Activated T-helper 2 cell treated with anti-CD3 and anti-CD28 coated beads, Interferon-gamma antibody, Interleukin-2, Interleukin-4, amounts not matched to agents 10 μg/mL and 5 μg/mL and 100 μg/mL, durations not matched to agents 14 hours and 24 hours and 36 hours (primary cell): ENCODE data around the gene CALHM3. TPM values are rescaled to one million over a fixed set of nuclear protein-coding genes. Genes with fewer than 3 reads are reported as not detected.
"Not testable (repeated sequence)": the region's sequence is repeated elsewhere in the genome, so short reads cannot be mapped to it uniquely, and the experiment has no call there.

Experiments
- DNase-seq: peaks from one replicate; pipeline ENCODE4 v3.0.0; 2021; ENCODE audit warnings: low spot score
- H3K27ac Mint-ChIP-seq: one replicate; pipeline ENCODE4 v1.8.0; 2021; ENCODE audit warnings: mixed read lengths
- H3K27me3 Mint-ChIP-seq: one replicate; pipeline ENCODE4 v1.8.0; 2021; ENCODE audit warnings: low read depth, mixed read lengths
- H3K36me3 Mint-ChIP-seq: one replicate; pipeline ENCODE4 v1.8.0; 2021; ENCODE audit warnings: low read depth, mixed read lengths
- H3K4me1 Mint-ChIP-seq: one replicate; pipeline ENCODE4 v1.8.0; 2021; ENCODE audit warnings: low read depth, mixed read lengths
- H3K4me3 Mint-ChIP-seq: one replicate; pipeline ENCODE4 v1.8.0; 2021; ENCODE audit warnings: low read depth, mild to moderate bottlenecking, moderate library complexity, mixed read lengths
- H3K9me3 Mint-ChIP-seq: one replicate; pipeline ENCODE4 v1.8.0; 2021; ENCODE audit warnings: mixed read lengths
- intact Hi-C: fragments of 100-400 bp; cut with micrococcal nuclease; formaldehyde crosslinking; loops from one replicate; pipeline ENCODE4 v1.15.1; 2023
- total RNA-seq: library from RNA; stranded (reverse); gene quantifications from 2 replicates; pipeline ENCODE4 v1.2.3, GENCODE V29; 2022

CALHM3 gene
- total RNA-seq, 1 donor from 2014 or later: not detected

GRCh38 chr10:103497161-103497915 lies 18.3 kb upstream of the CALHM3 start:
- peaks cover 24% of the 10 kb centered on the region for H3K4me1 Mint-ChIP-seq
- intact Hi-C loops: no loop called here
- H3K4me3 Mint-ChIP-seq: no peak overlapping the region
- H3K36me3 Mint-ChIP-seq: no peaks in the 10 kb centered on the region
- no peak for DNase-seq
- H3K27me3 Mint-ChIP-seq: peaks cover 71% of the 10 kb centered on the region
- H3K27ac Mint-ChIP-seq: no peak overlapping the region
- no peaks in the 10 kb centered on the region for H3K9me3 Mint-ChIP-seq

GRCh38 chr10:103495321-103495720 lies 16.3 kb upstream of the CALHM3 start:
- Mint-ChIP-seq H3K4me1 (peaks cover 19% of the 10 kb centered on the region), H3K4me3 (peak overlapping the region; percentile 52), H3K27ac (no peak overlapping the region), H3K36me3 (no peaks in the 10 kb centered on the region), H3K27me3 (peaks cover 66% of the 10 kb centered on the region), H3K9me3 (no peaks in the 10 kb centered on the region)
- DNase-seq: no peak
- intact Hi-C loops: no loop called here

DNA sequence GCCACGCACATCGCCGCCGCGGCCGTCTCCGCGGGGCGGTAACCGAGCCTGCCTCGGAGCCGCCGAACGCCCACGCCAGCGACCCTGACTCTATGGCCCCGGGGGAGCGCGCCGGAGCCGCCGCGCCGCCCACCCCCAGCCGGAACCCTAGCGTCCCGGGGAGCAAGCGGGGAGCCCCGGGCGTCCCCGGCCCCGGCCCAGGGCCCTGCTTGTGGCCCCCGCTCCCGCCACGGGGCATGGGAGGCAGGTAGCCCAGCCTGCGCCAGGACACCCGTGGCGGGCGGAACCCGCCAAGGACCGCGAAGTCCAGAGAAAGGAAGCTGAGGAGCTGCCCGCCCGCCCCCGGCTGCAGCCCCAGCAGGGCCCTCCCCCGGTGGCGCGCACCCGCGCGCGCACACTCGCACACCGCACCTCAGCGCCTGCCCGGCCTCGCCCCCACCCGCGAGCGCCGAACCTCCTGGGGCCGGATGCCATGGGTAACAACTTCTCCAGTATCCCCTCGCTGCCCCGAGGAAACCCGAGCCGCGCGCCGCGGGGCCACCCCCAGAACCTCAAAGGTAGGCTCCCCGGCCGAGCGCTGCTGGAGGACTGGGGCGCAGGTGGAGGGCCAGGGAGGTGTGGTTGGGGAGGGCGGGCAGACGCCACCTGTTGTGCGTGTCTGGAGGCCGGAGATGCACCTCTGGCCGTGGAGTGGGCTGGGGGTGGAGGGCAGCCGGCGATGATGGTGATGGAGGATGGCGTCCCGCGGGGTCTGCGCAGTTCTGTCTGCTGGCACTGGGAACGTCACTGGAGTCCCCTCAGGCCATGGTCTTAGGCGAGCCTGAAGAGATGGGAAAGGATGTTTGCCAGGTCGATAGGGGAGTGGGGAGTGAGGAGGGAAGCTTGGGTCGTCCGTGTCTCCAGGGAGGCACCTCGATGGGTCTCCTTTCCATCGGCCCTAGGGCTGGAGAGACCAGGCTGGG lies 15.2 kb upstream of the CALHM3 start:
- H3K36me3 Mint-ChIP-seq: no peaks in the 10 kb centered on the region
- peaks cover 59% of the 10 kb centered on the region for H3K27me3 Mint-ChIP-seq
- H3K4me3 Mint-ChIP-seq: peak overlapping the region; percentile 52
- no peak overlapping the region for H3K27ac Mint-ChIP-seq
- DNase-seq: peak; percentile 37
- intact Hi-C loops: loop anchor here (5.0 kb wide), 1 partner anchor 88 kb away; no protein-coding TSS in a partner anchor
- H3K9me3 Mint-ChIP-seq: no peaks in the 10 kb centered on the region
- H3K4me1 Mint-ChIP-seq: peaks cover 15% of the 10 kb centered on the region

DNA sequence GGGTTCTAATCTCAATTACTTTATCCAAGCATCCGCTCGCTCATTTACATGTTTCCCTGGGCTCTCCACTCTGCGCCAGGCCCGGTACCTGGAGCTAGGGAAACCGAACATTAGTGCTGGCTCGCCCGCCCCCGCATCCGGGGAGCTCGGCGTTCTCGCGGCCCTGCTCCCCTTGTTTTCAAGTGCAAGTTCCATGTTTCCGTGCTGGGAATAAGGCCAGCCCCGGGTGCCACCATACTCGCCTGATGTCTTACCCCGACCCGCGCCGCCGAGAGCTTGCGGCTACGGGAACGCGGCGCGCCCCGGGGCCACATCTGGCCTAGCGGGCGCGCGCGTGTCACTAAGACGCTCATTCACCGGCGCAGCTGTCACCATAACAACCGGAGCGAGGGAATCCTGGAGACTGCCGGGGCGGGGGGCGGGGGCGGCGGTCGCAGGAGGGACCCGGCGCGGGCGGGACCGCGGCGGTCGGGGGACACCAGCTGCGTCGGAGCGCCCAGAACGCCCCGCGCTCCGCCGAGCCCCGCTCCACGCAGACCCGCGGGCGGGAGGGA lies 14.4 kb upstream of the CALHM3 start, which contains the start of gene NEURL1:
TSS of gene NEURL1 (plus strand) at position 344 of the 554 bp plus-strand sequence. CDS start 683 bp downstream, outside the sequence.
- intact Hi-C loops: loop anchor here (5.0 kb wide), 1 partner anchor 89 kb away; no protein-coding TSS in a partner anchor
- H3K36me3 Mint-ChIP-seq: no peaks in the 10 kb centered on the region
- peaks cover 53% of the 10 kb centered on the region for H3K27me3 Mint-ChIP-seq
- H3K27ac Mint-ChIP-seq: no peak within 1 kb of the TSS
- no peaks in the 10 kb centered on the region for H3K9me3 Mint-ChIP-seq
- peak within 1 kb of the TSS; percentile 77 for H3K4me3 Mint-ChIP-seq
- H3K4me1 Mint-ChIP-seq: peaks cover 15% of the 10 kb centered on the region
- DNase-seq: no peak

GRCh38 chr10:103492655-103493261 lies 13.7 kb upstream of the CALHM3 start:
- intact Hi-C loops: loop anchor here (5.0 kb wide), 1 partner anchor 90 kb away; no protein-coding TSS in a partner anchor
- H3K27me3 Mint-ChIP-seq: peaks cover 52% of the 10 kb centered on the region
- peaks cover 15% of the 10 kb centered on the region for H3K4me1 Mint-ChIP-seq
- H3K9me3 Mint-ChIP-seq: no peaks in the 10 kb centered on the region
- peak overlapping the region; percentile 77 for H3K4me3 Mint-ChIP-seq
- H3K27ac Mint-ChIP-seq: no peak overlapping the region
- no peak for DNase-seq
- H3K36me3 Mint-ChIP-seq: no peaks in the 10 kb centered on the region

GRCh38 chr10:103491729-103492364 lies 12.8 kb upstream of the CALHM3 start:
- no peaks in the 10 kb centered on the region for H3K36me3 Mint-ChIP-seq
- no peak for DNase-seq
- no peaks in the 10 kb centered on the region for H3K9me3 Mint-ChIP-seq
- intact Hi-C loops: loop anchor here (5.0 kb wide), 1 partner anchor 90 kb away; no protein-coding TSS in a partner anchor
- H3K4me3 Mint-ChIP-seq: peak overlapping the region; percentile 10
- no peak overlapping the region for H3K27ac Mint-ChIP-seq
- H3K4me1 Mint-ChIP-seq: peaks cover 15% of the 10 kb centered on the region
- peaks cover 44% of the 10 kb centered on the region for H3K27me3 Mint-ChIP-seq

DNA sequence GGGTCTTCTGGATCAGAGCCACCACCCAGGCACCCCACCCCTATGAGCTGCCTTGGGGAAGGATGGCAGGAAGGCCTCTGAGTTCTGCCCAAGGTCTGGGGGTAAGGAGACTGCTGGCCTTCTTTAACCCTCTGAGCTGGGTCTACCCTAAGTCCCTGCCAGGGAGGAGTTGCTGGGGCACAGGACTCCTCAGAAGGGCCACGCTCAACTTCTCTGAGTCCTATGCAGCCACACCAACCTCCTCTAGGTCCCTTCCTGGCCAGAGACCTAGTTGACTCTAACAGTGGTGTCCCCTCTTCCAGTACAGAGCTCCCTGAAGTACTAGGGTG lies 11.9 kb upstream of the CALHM3 start:
- intact Hi-C loops: loop anchor here (5.0 kb wide), 1 partner anchor 91 kb away; no protein-coding TSS in a partner anchor
- Mint-ChIP-seq H3K9me3 (no peaks in the 10 kb centered on the region), H3K4me1 (peaks cover 16% of the 10 kb centered on the region), H3K36me3 (no peaks in the 10 kb centered on the region), H3K4me3 (no peak overlapping the region), H3K27ac (no peak overlapping the region), H3K27me3 (peaks cover 40% of the 10 kb centered on the region)
- DNase-seq: no peak

DNA sequence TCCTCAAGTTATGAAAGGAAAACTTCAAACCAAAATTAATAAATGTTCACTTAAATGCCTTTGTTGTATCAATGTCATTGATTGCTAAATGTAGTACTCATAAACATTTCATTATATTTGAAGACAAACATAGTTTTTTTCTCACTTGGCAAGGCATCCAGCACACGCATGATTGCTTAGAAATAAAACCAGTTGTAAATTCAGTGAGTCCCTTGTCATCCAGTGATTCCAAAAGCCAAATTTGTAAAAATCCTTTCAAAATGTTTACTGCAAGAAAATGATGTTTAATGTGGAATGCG lies 8.3 kb upstream of the CALHM3 start:
- no peak overlapping the region for H3K4me3 Mint-ChIP-seq
- H3K27me3 Mint-ChIP-seq: peaks cover 17% of the 10 kb centered on the region
- no peak for DNase-seq

DNA sequence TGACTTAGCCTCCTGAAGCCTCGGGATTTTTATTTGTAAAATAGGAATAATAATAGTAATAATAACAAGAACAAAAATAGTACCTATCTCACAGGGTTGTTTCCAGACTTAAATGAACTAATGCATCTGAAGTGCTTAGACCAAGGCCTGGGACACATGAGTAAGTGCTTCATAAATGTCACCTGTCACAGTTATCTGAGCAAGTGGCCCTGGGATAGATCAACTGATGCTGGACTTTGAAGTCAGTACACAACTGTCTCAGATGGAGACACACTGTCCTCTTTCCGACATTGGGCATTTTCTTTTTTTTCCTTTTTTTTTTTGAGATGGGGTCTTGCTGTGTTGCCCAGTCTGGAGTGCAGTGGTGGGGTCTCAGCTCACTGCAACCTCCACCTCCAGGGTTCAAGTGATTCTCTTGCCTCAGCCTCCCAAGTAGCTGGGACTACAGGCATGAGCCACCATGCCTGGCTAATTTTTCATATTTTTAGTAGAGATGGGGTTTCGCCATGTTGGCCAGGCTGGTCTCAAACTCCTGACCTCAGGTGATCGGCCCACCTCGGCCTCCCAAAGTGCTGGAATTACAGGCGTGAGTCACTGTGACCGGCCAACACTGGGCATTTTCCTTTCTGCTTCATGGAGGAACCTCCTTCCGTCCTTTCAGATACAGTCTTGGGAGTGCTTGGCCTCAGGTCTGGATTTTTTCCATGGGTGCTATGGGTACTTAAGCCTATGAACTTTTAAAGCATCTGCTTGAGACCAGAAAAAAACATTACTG lies 7.8 kb upstream of the CALHM3 start:
- peaks cover 12% of the 10 kb centered on the region for H3K27me3 Mint-ChIP-seq
- H3K4me3 Mint-ChIP-seq, H3K36me3 Mint-ChIP-seq, H3K9me3 Mint-ChIP-seq, DNase-seq, intact Hi-C loops, H3K27ac Mint-ChIP-seq: not testable (repeated sequence)
- H3K4me1 Mint-ChIP-seq: peaks cover 15% of the 10 kb centered on the region

More for the DNA sequence above, 8.3 kb upstream of the CALHM3 start:
- H3K27ac Mint-ChIP-seq: no peak overlapping the region
- H3K36me3 Mint-ChIP-seq: no peaks in the 10 kb centered on the region
- H3K4me1 Mint-ChIP-seq: peaks cover 12% of the 10 kb centered on the region
- no peaks in the 10 kb centered on the region for H3K9me3 Mint-ChIP-seq
- intact Hi-C loops: no loop called here

DNA sequence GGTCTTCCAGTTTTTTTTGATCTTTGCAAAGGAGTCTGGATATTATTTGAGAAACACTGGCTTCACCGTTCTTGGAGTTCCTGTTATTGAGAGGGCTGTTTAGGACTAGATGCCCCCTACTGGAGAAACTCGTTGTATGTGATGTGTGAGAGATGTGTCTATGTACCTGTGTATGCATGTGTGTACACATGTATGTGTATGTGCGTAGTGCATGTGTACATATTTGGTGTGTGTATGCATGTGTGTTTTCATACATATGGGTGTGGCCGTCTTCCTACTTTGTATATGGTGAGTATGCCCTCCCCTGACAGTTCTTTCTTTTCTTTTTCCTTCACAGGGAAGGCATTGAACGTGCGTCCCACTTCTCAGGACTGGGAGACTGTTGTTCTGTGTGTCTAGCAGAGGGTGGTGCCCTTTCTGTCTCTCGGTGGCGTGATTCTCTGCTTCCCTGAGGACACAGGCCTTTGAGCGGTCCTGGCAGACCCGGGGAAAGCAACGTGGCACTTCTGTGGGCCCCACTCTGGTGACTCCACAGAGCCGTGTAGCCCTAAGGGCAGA lies 3.0 kb upstream of the CALHM3 start:
- DNase-seq: no peak
- Mint-ChIP-seq H3K4me1 (peaks cover 14% of the 10 kb centered on the region), H3K9me3 (no peaks in the 10 kb centered on the region), H3K4me3 (no peak overlapping the region), H3K36me3 (no peaks in the 10 kb centered on the region), H3K27me3 (peaks cover 2% of the 10 kb centered on the region), H3K27ac (no peak overlapping the region)
- intact Hi-C loops: loop anchor here (2.0 kb wide), 1 partner anchor 29 kb away; the partner anchor contains the start of gene CALHM2

DNA sequence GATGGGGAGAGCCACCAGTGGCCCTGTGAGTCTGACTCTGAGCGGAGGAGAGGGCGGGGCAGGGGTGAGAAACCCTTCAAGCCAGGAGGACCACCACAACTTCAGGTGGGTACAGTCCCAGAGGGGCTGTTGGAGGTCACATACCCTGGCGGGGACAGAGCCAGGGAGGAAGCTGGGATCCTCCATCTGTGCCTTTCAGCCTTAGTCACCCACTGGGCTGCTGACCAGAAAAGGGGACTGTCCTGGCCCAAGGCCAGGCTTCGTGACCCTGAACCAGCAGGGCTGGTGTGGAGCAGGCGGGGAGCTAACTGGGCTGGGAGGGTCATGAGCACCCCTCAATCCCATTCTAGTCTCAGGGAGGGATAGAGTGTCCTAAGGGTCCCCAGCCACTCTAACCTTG lies 1.5 kb upstream of the CALHM3 start:
- H3K27ac Mint-ChIP-seq: no peak overlapping the region

More for the DNA sequence above, 1.5 kb upstream of the CALHM3 start:
- Mint-ChIP-seq H3K9me3 (no peaks in the 10 kb centered on the region), H3K27me3 (no peaks in the 10 kb centered on the region), H3K4me3 (no peak overlapping the region), H3K36me3 (no peaks in the 10 kb centered on the region), H3K4me1 (peaks cover 12% of the 10 kb centered on the region)
- DNase-seq: no peak
- intact Hi-C loops: no loop called here
